ENCODE data around the gene XPNPEP3.
"Not testable (repeated sequence)": the region's sequence is repeated elsewhere in the genome, so short reads cannot be mapped to it uniquely, and the experiment has no call there.

The XPNPEP3 gene

DNA sequence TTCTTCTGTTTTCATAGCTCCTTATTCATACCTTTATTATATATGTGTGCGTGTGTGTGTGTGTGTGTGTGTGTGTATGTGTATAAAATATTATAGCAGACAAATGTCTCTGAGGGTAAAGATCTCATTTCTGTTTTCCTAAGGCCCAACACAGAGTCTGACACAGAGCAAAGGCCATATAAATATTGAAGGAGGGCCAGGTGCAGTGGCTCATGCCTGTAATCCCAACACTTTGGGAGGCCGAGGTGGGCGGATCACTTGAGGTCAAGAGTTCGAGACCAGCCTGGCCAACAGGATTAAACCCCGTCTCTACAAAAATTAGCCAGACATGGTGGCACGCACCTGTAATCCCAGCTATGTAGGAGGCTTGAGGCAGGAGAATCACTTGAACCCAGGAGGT, 11.4 kb downstream of the XPNPEP3 start:
- H3K27ac ChIP-seq (ENCODE audit: low read depth, low read length); H3K4me1 ChIP-seq (ENCODE audit: control insufficient read depth, insufficient read depth, low read length); H3K9ac ChIP-seq (ENCODE audit: low read length); H3K4me3 ChIP-seq (ENCODE audit: low read length); H3K27me3 ChIP-seq (ENCODE audit: control insufficient read depth, insufficient read depth, low read length); H3K36me3 ChIP-seq (ENCODE audit: control insufficient read depth, insufficient read depth, low read length): not testable (repeated sequence)

DNA sequence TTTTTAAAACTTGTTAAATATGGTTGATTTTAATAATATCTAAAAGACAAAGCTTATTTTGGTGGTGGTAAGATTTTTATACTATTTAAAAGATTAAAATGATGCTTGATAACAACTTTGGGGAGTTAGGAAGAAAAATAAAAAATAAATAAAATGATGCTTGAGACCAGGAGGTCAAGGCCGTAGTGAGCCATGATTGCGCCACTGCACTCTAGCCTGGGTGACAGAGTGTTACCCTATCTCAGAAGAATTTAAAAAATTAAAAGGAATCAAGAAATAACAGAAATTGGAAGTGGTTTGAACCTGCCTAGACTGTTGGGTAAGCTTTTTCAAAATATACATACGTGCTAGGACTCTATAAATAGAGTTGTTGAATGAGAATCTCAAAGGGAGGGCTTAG, 17.1 kb downstream of the XPNPEP3 start:
- no peak overlapping the region for H3K4me3 ChIP-seq (ENCODE audit: low read length)
- H3K27me3 ChIP-seq (ENCODE audit: control insufficient read depth, insufficient read depth, low read length): no peaks in the 10 kb centered on the region
- no peak overlapping the region for H3K27ac ChIP-seq (ENCODE audit: low read depth, low read length)
- H3K9ac ChIP-seq (ENCODE audit: low read length): no peak overlapping the region
- H3K36me3 ChIP-seq (ENCODE audit: control insufficient read depth, insufficient read depth, low read length): no peaks in the 10 kb centered on the region
- no peaks in the 10 kb centered on the region for H3K4me1 ChIP-seq (ENCODE audit: control insufficient read depth, insufficient read depth, low read length)

DNA sequence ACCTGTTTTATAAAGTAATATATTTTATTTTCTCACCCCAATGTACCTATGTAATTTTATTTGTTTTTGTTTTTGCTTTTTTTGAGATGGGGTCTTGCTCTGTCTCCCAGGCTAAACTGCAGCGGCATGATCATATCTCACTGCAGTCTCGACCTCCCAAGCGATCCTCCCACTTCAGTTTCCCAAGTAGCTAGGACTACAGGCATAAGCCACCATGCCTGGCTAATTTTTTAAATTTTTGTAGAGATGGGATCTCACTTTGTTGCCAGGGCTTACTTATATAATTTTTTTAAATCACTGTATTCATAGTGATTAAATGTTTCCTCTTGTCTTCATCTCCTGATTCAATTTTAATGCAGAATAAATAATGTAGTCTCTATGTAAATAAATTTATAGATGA, 18.2 kb downstream of the XPNPEP3 start:
- no peaks in the 10 kb centered on the region for H3K4me1 ChIP-seq (ENCODE audit: control insufficient read depth, insufficient read depth, low read length)
- H3K27ac ChIP-seq (ENCODE audit: low read depth, low read length): no peak overlapping the region
- H3K36me3 ChIP-seq (ENCODE audit: control insufficient read depth, insufficient read depth, low read length): no peaks in the 10 kb centered on the region
- H3K27me3 ChIP-seq (ENCODE audit: control insufficient read depth, insufficient read depth, low read length): no peaks in the 10 kb centered on the region
- H3K4me3 ChIP-seq (ENCODE audit: low read length): no peak overlapping the region
- no peak overlapping the region for H3K9ac ChIP-seq (ENCODE audit: low read length)

DNA sequence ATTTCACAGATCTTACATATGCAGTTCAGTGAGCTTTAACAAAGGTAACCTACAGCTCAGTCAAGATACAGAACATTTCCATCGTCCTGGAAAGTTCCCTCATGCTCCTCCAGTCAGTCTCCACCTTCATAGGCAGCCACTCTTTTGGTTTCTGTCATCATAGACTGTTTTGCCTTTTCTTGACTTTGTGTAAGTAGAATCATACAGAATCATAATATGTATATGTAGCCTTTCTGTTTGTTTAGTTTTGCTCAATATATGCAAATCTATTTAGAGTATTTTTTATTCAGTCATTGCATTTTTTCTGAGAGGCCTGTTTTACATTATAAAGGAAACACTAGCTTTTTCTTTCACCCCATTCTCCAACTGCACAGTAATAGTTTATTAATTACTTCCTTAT, 20.0 kb downstream of the XPNPEP3 start:
- Histone ChIP-seq H3K9ac (ENCODE audit: low read length) (no peak overlapping the region), H3K27ac (ENCODE audit: low read depth, low read length) (no peak overlapping the region)

DNA sequence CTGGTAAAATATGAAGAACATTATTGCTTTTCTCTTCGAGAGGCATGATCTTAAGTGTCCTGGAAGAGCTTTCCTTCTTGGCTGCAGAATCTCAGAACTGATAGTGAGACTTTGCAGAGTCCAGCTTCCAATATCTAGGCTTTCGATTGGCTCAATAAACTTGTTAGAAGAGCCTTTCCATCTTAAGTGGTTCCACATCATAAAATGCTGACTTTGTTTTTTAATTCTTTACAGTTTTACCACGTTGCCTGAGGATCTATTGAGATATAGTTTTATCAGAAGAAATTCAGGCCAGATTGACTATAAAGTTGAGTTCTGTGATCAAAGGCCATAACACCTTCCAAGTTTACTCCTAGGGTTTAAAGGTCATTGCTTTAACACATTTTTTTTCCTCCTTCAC, 20.5 kb downstream of the XPNPEP3 start:
- Histone ChIP-seq H3K36me3 (ENCODE audit: control insufficient read depth, insufficient read depth, low read length) (no peaks in the 10 kb centered on the region), H3K27me3 (ENCODE audit: control insufficient read depth, insufficient read depth, low read length) (no peaks in the 10 kb centered on the region), H3K4me3 (ENCODE audit: low read length) (no peak overlapping the region)

More for the DNA sequence above, 20.0 kb downstream of the XPNPEP3 start:
- Histone ChIP-seq H3K27me3 (ENCODE audit: control insufficient read depth, insufficient read depth, low read length) (no peaks in the 10 kb centered on the region), H3K36me3 (ENCODE audit: control insufficient read depth, insufficient read depth, low read length) (no peaks in the 10 kb centered on the region), H3K4me1 (ENCODE audit: control insufficient read depth, insufficient read depth, low read length) (no peaks in the 10 kb centered on the region), H3K4me3 (ENCODE audit: low read length) (no peak overlapping the region)

DNA sequence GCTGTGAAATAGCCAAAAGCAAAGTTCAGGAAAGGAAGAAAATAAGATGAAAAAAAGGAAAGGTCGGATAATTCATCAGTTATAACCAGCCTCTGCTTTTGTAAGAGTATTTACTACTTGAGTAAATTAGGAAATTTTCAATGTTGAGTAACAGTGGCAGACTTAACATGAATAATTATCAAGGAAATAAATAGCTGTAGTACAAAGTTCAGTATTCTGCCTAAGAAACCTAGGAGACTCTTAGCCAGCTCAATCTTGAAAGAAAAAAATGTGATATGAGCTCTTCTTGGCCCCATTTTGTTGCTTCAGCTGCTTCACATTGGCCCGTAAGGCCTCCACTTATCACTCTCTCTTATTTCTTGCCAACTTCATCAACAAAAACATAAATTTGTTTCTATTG, 22.0 kb downstream of the XPNPEP3 start:
- Histone ChIP-seq H3K9ac (ENCODE audit: low read length) (no peak overlapping the region), H3K27ac (ENCODE audit: low read depth, low read length) (no peak overlapping the region), H3K4me3 (ENCODE audit: low read length) (no peak overlapping the region), H3K36me3 (ENCODE audit: control insufficient read depth, insufficient read depth, low read length) (no peaks in the 10 kb centered on the region), H3K27me3 (ENCODE audit: control insufficient read depth, insufficient read depth, low read length) (no peaks in the 10 kb centered on the region), H3K4me1 (ENCODE audit: control insufficient read depth, insufficient read depth, low read length) (no peaks in the 10 kb centered on the region)

More for the DNA sequence above, 20.5 kb downstream of the XPNPEP3 start:
- no peak overlapping the region for H3K27ac ChIP-seq (ENCODE audit: low read depth, low read length)
- H3K9ac ChIP-seq (ENCODE audit: low read length): no peak overlapping the region
- no peaks in the 10 kb centered on the region for H3K4me1 ChIP-seq (ENCODE audit: control insufficient read depth, insufficient read depth, low read length)

DNA sequence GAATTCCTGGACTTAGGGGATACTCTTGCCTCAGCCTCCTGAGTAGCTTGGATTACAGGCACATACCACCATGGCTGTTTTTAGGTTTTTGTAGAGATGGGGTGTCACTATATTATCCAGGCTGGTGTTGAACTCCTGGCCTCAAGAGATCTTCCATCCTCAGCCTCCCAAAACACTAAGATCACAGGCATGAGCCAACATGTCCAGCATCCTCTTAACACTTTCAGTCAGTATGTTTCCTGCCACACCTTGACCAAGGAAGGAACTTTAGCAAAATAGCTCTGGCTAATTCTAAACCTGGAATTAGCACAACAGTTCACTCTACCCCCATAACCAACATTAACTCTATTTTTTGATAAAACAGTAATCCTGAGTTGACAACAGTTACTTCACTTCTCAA, 32.2 kb downstream of the XPNPEP3 start:
- no peaks in the 10 kb centered on the region for H3K27me3 ChIP-seq (ENCODE audit: control insufficient read depth, insufficient read depth, low read length)
- H3K4me3 ChIP-seq (ENCODE audit: low read length): no peak overlapping the region
- H3K9ac ChIP-seq (ENCODE audit: low read length): no peak overlapping the region
- H3K36me3 ChIP-seq (ENCODE audit: control insufficient read depth, insufficient read depth, low read length): peaks cover 3% of the 10 kb centered on the region
- no peaks in the 10 kb centered on the region for H3K4me1 ChIP-seq (ENCODE audit: control insufficient read depth, insufficient read depth, low read length)
- no peak overlapping the region for H3K27ac ChIP-seq (ENCODE audit: low read depth, low read length)

DNA sequence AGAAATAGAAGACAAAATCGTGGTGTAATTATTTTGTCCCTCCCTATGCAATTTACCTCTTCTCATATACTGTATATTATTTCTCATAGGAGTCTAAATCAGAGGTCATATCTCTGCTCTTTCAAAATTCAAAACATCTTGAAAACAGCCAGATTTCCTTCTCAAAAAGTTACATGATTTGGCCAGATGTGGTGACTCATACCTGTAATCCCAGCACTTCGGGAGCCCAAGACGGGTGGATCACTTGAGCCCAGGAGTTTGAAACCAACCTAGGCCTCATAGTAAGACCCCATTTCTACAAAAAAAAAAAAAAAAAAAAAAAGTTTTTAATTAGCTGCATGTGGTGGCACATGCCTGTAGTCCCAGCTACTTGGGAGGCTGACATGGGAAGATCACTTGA, 33.9 kb downstream of the XPNPEP3 start:
- H3K4me1 ChIP-seq (ENCODE audit: control insufficient read depth, insufficient read depth, low read length): no peaks in the 10 kb centered on the region
- H3K9ac ChIP-seq (ENCODE audit: low read length): no peak overlapping the region
- H3K27ac ChIP-seq (ENCODE audit: low read depth, low read length): no peak overlapping the region
- peaks cover 3% of the 10 kb centered on the region for H3K36me3 ChIP-seq (ENCODE audit: control insufficient read depth, insufficient read depth, low read length)
- no peaks in the 10 kb centered on the region for H3K27me3 ChIP-seq (ENCODE audit: control insufficient read depth, insufficient read depth, low read length)
- H3K4me3 ChIP-seq (ENCODE audit: low read length): no peak overlapping the region

DNA sequence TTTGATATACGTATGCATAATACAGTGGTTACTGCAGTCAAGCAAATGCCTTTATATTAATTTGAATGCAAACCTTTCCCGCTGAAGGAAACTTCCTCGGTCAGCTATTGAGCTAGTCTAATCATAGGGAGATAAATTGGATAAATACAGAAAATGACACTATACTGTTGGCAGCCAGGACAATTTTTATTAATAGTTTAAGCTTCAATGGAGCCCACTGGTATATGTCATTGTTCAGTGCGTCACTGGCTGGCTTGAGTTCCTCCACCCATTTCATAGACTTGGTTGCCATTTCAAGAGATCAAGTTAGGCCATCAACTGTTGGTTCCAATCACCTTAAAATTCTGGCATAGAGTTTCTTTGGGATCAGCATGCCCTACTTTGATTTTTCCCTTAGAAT, 37.5 kb downstream of the XPNPEP3 start:
- Histone ChIP-seq H3K4me1 (ENCODE audit: control insufficient read depth, insufficient read depth, low read length) (no peaks in the 10 kb centered on the region), H3K36me3 (ENCODE audit: control insufficient read depth, insufficient read depth, low read length) (no peaks in the 10 kb centered on the region), H3K27ac (ENCODE audit: low read depth, low read length) (no peak overlapping the region), H3K9ac (ENCODE audit: low read length) (no peak overlapping the region), H3K27me3 (ENCODE audit: control insufficient read depth, insufficient read depth, low read length) (no peaks in the 10 kb centered on the region), H3K4me3 (ENCODE audit: low read length) (no peak overlapping the region)

DNA sequence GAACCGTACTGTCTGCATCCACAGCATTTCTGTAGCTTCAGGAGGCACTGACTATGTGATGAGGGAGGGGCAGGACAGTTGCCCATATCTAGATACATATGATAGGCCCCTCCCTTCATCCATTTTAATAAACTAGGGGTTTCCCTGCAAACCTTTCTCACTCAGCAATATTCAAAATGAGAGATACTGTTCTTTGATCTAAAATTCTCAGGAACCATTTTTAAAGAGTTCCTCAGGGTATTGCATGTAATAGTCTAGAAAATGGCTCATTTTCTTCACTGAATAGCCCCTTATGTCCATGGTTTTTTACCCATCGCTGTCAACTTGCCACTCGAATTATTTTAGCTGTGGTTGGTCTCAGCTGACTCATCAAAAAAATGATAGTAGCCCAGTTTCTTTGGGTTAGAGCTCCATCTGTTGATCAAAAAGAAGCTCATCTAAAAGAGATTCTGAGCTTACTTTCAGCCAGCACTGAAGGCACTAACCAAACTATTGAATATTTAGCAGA, 42.0 kb downstream of the XPNPEP3 start:
- Histone ChIP-seq H3K9ac (ENCODE audit: low read length) (no peak overlapping the region), H3K4me3 (ENCODE audit: low read length) (no peak overlapping the region), H3K27ac (ENCODE audit: low read depth, low read length) (no peak overlapping the region)

DNA sequence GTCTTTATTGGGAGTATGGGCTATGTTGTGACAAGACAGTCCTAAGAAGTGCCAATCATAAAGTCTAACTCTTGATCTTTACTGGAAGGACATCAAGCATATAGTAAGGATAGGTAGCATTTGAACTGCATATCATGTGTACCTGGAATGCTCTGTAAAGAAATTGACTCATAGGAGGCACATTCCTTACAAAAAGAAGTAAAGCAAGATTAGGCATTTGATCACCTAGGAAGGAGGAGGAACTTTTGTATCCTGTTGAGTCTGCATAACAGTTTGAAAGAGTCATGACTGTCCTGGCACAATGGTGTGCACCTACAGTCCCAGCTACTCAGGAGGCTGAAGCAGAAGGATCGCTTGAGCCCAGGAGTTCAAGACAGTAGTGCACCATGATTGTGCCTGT, 47.2 kb downstream of the XPNPEP3 start:
- H3K36me3 ChIP-seq (ENCODE audit: control insufficient read depth, insufficient read depth, low read length): peaks cover 7% of the 10 kb centered on the region
- no peak overlapping the region for H3K9ac ChIP-seq (ENCODE audit: low read length)
- H3K4me3 ChIP-seq (ENCODE audit: low read length): no peak overlapping the region
- no peaks in the 10 kb centered on the region for H3K27me3 ChIP-seq (ENCODE audit: control insufficient read depth, insufficient read depth, low read length)
- no peaks in the 10 kb centered on the region for H3K4me1 ChIP-seq (ENCODE audit: control insufficient read depth, insufficient read depth, low read length)
- H3K27ac ChIP-seq (ENCODE audit: low read depth, low read length): no peak overlapping the region

More for the DNA sequence above, 42.0 kb downstream of the XPNPEP3 start:
- no peaks in the 10 kb centered on the region for H3K27me3 ChIP-seq (ENCODE audit: control insufficient read depth, insufficient read depth, low read length)
- no peaks in the 10 kb centered on the region for H3K36me3 ChIP-seq (ENCODE audit: control insufficient read depth, insufficient read depth, low read length)
- H3K4me1 ChIP-seq (ENCODE audit: control insufficient read depth, insufficient read depth, low read length): no peaks in the 10 kb centered on the region

DNA sequence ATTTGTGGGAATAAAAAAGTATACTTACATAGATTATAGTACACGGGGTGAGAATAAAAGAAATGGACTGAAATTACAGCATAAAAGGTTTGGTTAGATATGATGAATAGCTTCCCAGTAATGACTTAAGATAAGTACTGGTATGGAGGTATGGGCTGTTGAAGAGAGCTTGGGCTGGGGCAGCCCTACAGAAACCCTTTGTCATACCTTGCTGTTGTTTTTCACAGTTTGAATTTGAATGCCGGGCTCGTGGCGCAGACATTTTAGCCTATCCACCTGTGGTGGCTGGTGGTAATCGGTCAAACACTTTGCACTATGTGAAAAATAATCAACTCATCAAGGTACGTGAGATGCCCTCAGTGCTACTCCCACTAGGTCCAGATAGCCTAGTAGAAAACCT, 51.9 kb downstream of the XPNPEP3 start:
- Histone ChIP-seq H3K9ac (ENCODE audit: low read length) (no peak overlapping the region), H3K36me3 (ENCODE audit: control insufficient read depth, insufficient read depth, low read length) (peaks cover 10% of the 10 kb centered on the region), H3K27ac (ENCODE audit: low read depth, low read length) (no peak overlapping the region)

DNA sequence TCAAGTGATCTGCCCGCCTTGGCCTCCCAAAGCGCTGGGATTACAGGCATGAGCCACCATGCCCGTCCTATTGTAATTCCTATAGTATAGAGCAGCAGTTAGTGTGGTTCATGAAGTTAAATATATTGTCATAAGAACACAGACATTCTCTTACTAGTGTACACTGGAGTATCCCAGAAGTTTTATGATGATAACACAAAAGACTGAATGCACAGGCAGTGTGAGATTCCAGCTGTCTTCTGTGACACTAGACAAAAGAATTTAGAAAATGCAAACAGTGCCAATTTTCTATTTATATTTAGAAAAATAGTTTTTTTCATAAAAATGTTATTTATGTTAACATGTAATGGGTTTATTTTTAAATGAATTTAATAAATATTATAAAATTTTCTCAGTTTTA, 54.8 kb downstream of the XPNPEP3 start:
- H3K9ac ChIP-seq (ENCODE audit: low read length): no peak overlapping the region
- H3K27me3 ChIP-seq (ENCODE audit: control insufficient read depth, insufficient read depth, low read length): no peaks in the 10 kb centered on the region
- H3K36me3 ChIP-seq (ENCODE audit: control insufficient read depth, insufficient read depth, low read length): peaks cover 7% of the 10 kb centered on the region
- H3K27ac ChIP-seq (ENCODE audit: low read depth, low read length): no peak overlapping the region
- H3K4me3 ChIP-seq (ENCODE audit: low read length): no peak overlapping the region
- no peaks in the 10 kb centered on the region for H3K4me1 ChIP-seq (ENCODE audit: control insufficient read depth, insufficient read depth, low read length)

More for the DNA sequence above, 51.9 kb downstream of the XPNPEP3 start:
- Histone ChIP-seq H3K4me3 (ENCODE audit: low read length) (no peak overlapping the region), H3K27me3 (ENCODE audit: control insufficient read depth, insufficient read depth, low read length) (no peaks in the 10 kb centered on the region), H3K4me1 (ENCODE audit: control insufficient read depth, insufficient read depth, low read length) (no peaks in the 10 kb centered on the region)
